ENCODE measurements around the gene EXOC3L4. TPM values are rescaled to one million over a fixed set of nuclear protein-coding genes. Genes with fewer than 3 reads are reported as not detected.

EXOC3L4 gene
- total RNA-seq, 1 experiment from 2014 or later: not detected

DNA sequence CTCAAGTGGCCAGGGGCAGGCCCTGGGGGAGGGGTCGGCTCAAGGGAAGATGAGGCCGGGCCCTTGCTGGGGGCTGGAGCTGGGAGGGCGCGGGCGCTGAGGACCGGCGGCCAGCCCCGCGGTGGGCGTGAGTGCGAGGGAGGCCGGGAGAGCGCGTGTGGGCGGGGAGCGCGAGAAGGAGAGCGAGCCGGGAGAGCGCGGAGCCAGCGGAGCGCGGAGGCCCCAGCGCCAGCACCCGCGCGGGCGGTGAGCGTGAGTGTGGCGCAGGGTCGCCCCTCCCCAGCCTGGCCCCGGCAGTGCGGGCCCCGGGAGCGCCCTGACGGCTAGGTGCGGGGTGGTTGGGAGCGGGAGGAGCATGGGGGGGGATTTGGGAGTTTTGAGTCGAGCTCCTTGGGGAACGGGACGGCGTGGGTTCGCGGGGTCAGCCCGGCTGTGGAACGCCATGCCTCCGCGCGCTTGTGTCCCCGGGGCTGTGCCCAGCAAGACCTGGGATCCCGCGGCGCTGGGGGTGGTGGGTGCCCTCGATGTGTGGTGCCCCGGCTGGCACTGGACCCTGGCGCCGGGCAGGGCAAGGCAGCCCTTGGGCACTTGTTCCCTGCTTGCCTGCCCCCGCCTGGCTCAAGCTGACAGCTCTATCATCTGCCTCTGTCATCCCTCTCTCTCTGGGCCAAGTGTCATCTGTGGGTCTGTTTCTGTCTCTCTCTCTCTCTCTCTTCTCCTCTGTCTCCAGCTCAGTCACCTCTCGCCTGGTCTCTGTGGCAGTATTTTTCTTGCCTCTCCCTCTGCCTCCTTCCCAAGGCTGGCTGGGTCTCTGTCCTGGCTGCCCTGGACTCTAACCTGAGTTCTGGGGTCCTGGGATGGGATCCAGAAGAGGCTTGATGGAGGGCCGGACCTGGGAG lies 10.3 kb upstream of the EXOC3L4 start, which contains the start of gene LBHD2:
TSS of gene LBHD2 (plus strand) at position 190 of the 899 bp plus-strand sequence. CDS start 1,803 bp downstream, outside the sequence.
- Histone ChIP-seq H3K4me2 (ENCODE audit: low read length) (no peak within 1 kb of the TSS), H3K36me3 (ENCODE audit: control insufficient read depth in 1 of 2, insufficient read depth in 2 of 2, low read length in 2 of 2) (no peaks in the 10 kb centered on the region), H3K27ac (ENCODE audit: low read depth, low read length) (no peak within 1 kb of the TSS), H4K20me1 (ENCODE audit: insufficient read depth) (no peaks in the 10 kb centered on the region), H3K9ac (ENCODE audit: low read length) (no peak within 1 kb of the TSS), H3K9me3 (ENCODE audit: control insufficient read depth in 1 of 2, insufficient read depth in 1 of 2, low read depth in 1 of 2, low read length in 2 of 2) (no peaks in the 10 kb centered on the region), H3K9me2 (ENCODE audit: insufficient read depth) (no peaks in the 10 kb centered on the region), H2AFZ (ENCODE audit: low read depth, low read length, poor library complexity, severe bottlenecking) (no peak within 1 kb of the TSS), H3K4me3 (replicated peaks in 1 of 2; ENCODE audit: low read depth in 1 of 2, low read length in 2 of 2) (no peak within 1 kb of the TSS), H3K27me3 (ENCODE audit: insufficient read depth, low read length) (no peaks in the 10 kb centered on the region), H3K79me2 (ENCODE audit: insufficient read depth, low read length) (no peaks in the 10 kb centered on the region), H3K4me1 (ENCODE audit: control insufficient read depth in 1 of 2, insufficient read depth in 2 of 2, low read length in 2 of 2) (no peaks in the 10 kb centered on the region)
- intact Hi-C loops (cut with micrococcal nuclease): no loop called here
- TF ChIP-seq ZNF274 (IDR thresholded peaks at IDR 0.05; ENCODE audit: low read depth, low read length) (no peak), POLR2AphosphoS5 (IDR thresholded peaks at IDR 0.05; ENCODE audit: low read depth, low read length) (no peak), POLR2A (IDR thresholded peaks at IDR 0.05; ENCODE audit: borderline replicate concordance, extremely low read depth, insufficient read depth, insufficient read length) (no peak), ZFX (IDR thresholded peaks at IDR 0.05) (no peak), RAD21 (IDR thresholded peaks at IDR 0.05; ENCODE audit: low read depth) (no peak), FOSL1 (IDR thresholded peaks at IDR 0.05; ENCODE audit: low read depth) (no peak), CEBPB (IDR thresholded peaks at IDR 0.05; ENCODE audit: low read depth) (no peak), SRF (IDR thresholded peaks at IDR 0.05; ENCODE audit: low read depth) (no peak), EGR1 (IDR thresholded peaks at IDR 0.05; ENCODE audit: low read depth) (no peak), SIN3A (IDR thresholded peaks at IDR 0.05; ENCODE audit: low read depth) (no peak), EZH2 (IDR thresholded peaks at IDR 0.05) (no peak), CBX3 (IDR thresholded peaks at IDR 0.05; ENCODE audit: low read depth) (no peak), SP1 (IDR thresholded peaks at IDR 0.05; ENCODE audit: low read depth) (no peak), TCF7L2 (IDR thresholded peaks at IDR 0.05; ENCODE audit: borderline replicate concordance, extremely low read depth, insufficient read depth, insufficient read length) (no peak), EZH2phosphoT487 (IDR thresholded peaks at IDR 0.05; ENCODE audit: borderline replicate concordance) (no peak)
- TF ChIP-seq, protein P1, sequence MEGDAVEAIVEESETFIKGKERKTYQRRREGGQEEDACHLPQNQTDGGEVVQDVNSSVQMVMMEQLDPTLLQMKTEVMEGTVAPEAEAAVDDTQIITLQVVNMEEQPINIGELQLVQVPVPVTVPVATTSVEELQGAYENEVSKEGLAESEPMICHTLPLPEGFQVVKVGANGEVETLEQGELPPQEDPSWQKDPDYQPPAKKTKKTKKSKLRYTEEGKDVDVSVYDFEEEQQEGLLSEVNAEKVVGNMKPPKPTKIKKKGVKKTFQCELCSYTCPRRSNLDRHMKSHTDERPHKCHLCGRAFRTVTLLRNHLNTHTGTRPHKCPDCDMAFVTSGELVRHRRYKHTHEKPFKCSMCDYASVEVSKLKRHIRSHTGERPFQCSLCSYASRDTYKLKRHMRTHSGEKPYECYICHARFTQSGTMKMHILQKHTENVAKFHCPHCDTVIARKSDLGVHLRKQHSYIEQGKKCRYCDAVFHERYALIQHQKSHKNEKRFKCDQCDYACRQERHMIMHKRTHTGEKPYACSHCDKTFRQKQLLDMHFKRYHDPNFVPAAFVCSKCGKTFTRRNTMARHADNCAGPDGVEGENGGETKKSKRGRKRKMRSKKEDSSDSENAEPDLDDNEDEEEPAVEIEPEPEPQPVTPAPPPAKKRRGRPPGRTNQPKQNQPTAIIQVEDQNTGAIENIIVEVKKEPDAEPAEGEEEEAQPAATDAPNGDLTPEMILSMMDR (IDR thresholded peaks at IDR 0.05 in 2 of 3, conservative IDR thresholded peaks at IDR 0.05 in 1 of 3; ENCODE audit: borderline replicate concordance in 1 of 3, insufficient read depth in 1 of 3, low read depth in 2 of 3, low read length in 2 of 3): no peak
- TF ChIP-seq, protein P2, sequence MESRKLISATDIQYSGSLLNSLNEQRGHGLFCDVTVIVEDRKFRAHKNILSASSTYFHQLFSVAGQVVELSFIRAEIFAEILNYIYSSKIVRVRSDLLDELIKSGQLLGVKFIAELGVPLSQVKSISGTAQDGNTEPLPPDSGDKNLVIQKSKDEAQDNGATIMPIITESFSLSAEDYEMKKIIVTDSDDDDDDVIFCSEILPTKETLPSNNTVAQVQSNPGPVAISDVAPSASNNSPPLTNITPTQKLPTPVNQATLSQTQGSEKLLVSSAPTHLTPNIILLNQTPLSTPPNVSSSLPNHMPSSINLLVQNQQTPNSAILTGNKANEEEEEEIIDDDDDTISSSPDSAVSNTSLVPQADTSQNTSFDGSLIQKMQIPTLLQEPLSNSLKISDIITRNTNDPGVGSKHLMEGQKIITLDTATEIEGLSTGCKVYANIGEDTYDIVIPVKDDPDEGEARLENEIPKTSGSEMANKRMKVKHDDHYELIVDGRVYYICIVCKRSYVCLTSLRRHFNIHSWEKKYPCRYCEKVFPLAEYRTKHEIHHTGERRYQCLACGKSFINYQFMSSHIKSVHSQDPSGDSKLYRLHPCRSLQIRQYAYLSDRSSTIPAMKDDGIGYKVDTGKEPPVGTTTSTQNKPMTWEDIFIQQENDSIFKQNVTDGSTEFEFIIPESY (IDR thresholded peaks at IDR 0.05; ENCODE audit: extremely low read depth, insufficient replicate concordance, low read length): no peak
- TF ChIP-seq, protein P3, sequence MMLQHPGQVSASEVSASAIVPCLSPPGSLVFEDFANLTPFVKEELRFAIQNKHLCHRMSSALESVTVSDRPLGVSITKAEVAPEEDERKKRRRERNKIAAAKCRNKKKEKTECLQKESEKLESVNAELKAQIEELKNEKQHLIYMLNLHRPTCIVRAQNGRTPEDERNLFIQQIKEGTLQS (IDR thresholded peaks at IDR 0.05): no peak
- TF ChIP-seq, protein P4, sequence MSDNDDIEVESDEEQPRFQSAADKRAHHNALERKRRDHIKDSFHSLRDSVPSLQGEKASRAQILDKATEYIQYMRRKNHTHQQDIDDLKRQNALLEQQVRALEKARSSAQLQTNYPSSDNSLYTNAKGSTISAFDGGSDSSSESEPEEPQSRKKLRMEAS (IDR thresholded peaks at IDR 0.05): no peak
- TF ChIP-seq, protein P5, sequence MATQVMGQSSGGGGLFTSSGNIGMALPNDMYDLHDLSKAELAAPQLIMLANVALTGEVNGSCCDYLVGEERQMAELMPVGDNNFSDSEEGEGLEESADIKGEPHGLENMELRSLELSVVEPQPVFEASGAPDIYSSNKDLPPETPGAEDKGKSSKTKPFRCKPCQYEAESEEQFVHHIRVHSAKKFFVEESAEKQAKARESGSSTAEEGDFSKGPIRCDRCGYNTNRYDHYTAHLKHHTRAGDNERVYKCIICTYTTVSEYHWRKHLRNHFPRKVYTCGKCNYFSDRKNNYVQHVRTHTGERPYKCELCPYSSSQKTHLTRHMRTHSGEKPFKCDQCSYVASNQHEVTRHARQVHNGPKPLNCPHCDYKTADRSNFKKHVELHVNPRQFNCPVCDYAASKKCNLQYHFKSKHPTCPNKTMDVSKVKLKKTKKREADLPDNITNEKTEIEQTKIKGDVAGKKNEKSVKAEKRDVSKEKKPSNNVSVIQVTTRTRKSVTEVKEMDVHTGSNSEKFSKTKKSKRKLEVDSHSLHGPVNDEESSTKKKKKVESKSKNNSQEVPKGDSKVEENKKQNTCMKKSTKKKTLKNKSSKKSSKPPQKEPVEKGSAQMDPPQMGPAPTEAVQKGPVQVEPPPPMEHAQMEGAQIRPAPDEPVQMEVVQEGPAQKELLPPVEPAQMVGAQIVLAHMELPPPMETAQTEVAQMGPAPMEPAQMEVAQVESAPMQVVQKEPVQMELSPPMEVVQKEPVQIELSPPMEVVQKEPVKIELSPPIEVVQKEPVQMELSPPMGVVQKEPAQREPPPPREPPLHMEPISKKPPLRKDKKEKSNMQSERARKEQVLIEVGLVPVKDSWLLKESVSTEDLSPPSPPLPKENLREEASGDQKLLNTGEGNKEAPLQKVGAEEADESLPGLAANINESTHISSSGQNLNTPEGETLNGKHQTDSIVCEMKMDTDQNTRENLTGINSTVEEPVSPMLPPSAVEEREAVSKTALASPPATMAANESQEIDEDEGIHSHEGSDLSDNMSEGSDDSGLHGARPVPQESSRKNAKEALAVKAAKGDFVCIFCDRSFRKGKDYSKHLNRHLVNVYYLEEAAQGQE (IDR thresholded peaks at IDR 0.05; ENCODE audit: low read depth): no peak
- ChIA-PET RAD21 (ENCODE audit: low non-redundant PET in 1 of 2, low total read pairs in 2 of 2, uncharacterized antibody in 2 of 2, unreplicated experiment in 2 of 2) (no interaction called here), POLR2A (no interaction called here), CTCF (no interaction called here)
- DNase-seq (ENCODE audit: low read depth, low spot score) (no peak), ATAC-seq (no peak)
- no TSS peak for BruUV-seq (replicated peaks)

All from HCT116 (cell line).